ENCODE measurements around the gene TMEM63A. TPM values are rescaled to one million over a fixed set of nuclear protein-coding genes. Genes with fewer than 3 reads are reported as not detected.

Gene TMEM63A
- total and polyA plus RNA-seq, 2 of the 13 experiments (the other 11 are each of a cell fraction or from before 2014, with no cell fraction given) = 23.9 to 53.3 TPM

DNA sequence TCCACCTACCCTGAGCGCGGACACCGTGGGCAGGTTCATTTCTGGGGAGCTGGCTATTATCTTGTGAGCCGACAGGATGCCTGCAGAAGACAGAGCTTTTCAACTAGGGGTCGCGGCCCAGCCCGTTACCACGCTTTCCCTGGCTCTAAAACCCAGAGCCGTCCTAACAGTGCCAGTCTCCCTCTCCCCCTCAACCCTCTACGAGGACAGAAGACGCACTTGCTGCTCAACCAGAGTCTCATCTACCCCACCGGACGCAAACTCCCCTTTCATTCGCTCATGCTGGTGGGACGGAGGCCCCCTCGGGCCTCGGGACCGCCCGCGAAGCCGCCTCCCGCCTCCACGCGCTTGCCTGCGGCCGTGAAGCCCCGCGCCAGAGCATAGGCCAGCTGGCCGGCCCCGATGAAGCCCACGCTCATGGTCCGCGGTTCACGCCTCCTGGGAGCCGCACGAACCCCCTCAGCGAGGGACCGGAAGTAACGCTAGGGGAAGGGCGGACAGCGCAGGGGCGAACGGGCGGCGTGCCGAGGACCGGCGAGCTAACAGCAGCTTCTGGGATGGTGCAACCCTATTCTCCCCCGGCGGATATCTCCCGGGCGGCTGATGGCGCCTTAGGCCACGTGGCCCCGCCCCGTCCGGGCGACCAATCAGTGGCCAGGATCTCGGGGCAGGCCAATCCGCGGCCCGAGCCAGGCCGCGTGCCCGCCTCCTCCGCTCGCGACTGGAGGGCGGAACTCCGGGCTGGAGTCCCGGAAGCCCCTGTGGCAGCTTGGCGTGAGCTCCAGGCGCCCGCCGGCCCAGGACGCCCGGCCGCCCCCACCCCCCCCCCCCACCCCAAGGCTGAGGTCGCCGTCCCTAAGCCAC is 41.7 kb upstream of the TMEM63A start, which contains the start of gene PYCR2 (continued):
- TF ChIP-seq, protein P1, sequence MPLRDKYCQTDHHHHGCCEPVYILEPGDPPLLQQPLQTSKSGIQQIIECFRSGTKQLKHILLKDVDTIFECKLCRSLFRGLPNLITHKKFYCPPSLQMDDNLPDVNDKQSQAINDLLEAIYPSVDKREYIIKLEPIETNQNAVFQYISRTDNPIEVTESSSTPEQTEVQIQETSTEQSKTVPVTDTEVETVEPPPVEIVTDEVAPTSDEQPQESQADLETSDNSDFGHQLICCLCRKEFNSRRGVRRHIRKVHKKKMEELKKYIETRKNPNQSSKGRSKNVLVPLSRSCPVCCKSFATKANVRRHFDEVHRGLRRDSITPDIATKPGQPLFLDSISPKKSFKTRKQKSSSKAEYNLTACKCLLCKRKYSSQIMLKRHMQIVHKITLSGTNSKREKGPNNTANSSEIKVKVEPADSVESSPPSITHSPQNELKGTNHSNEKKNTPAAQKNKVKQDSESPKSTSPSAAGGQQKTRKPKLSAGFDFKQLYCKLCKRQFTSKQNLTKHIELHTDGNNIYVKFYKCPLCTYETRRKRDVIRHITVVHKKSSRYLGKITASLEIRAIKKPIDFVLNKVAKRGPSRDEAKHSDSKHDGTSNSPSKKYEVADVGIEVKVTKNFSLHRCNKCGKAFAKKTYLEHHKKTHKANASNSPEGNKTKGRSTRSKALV (CRISPR knock-in tag; IDR thresholded peaks at IDR 0.05) = 0 out of 2 replicates have a peak, but pooled peaks have one; percentile 45
- TF ChIP-seq RAD51 (IDR thresholded peaks at IDR 0.05; ENCODE audit: borderline replicate concordance) = peak; percentile 53; the same call in 1 of the 2 replicates
- TF ChIP-seq ZBTB21 (CRISPR knock-in tag; IDR thresholded peaks at IDR 0.05) = no peak
- no peak; the same call in 1 of the 2 replicates for TF ChIP-seq ZNF556 (CRISPR knock-in tag; IDR thresholded peaks at IDR 0.05; ENCODE audit: borderline replicate concordance)
- TF ChIP-seq, protein P2, sequence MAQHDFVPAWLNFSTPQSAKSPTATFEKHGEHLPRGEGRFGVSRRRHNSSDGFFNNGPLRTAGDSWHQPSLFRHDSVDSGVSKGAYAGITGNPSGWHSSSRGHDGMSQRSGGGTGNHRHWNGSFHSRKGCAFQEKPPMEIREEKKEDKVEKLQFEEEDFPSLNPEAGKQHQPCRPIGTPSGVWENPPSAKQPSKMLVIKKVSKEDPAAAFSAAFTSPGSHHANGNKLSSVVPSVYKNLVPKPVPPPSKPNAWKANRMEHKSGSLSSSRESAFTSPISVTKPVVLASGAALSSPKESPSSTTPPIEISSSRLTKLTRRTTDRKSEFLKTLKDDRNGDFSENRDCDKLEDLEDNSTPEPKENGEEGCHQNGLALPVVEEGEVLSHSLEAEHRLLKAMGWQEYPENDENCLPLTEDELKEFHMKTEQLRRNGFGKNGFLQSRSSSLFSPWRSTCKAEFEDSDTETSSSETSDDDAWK (CRISPR knock-in tag; IDR thresholded peaks at IDR 0.05) = no peak
- TF ChIP-seq EHMT2 (IDR thresholded peaks at IDR 0.05; ENCODE audit: borderline replicate concordance, low read depth, low read length) = no peak
- no peak; the same call in 1 of the 2 replicates for TF ChIP-seq ZNF850 (CRISPR knock-in tag; conservative IDR thresholded peaks at IDR 0.05)
- TF ChIP-seq, protein P3, sequence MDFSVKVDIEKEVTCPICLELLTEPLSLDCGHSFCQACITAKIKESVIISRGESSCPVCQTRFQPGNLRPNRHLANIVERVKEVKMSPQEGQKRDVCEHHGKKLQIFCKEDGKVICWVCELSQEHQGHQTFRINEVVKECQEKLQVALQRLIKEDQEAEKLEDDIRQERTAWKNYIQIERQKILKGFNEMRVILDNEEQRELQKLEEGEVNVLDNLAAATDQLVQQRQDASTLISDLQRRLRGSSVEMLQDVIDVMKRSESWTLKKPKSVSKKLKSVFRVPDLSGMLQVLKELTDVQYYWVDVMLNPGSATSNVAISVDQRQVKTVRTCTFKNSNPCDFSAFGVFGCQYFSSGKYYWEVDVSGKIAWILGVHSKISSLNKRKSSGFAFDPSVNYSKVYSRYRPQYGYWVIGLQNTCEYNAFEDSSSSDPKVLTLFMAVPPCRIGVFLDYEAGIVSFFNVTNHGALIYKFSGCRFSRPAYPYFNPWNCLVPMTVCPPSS (IDR thresholded peaks at IDR 0.05) = no peak
- TF ChIP-seq ZNF619 (CRISPR knock-in tag; IDR thresholded peaks at IDR 0.05) = no peak
- no peak for TF ChIP-seq SRSF1 (optimal IDR thresholded peaks at IDR 0.05; ENCODE audit: low read depth, low read length)
- TF ChIP-seq HNRNPLL (IDR thresholded peaks at IDR 0.05; ENCODE audit: low read depth, low read length, poor library complexity, severe bottlenecking) = peak; percentile 91
- TF ChIP-seq BRCA1 (CRISPR knock-in tag; IDR thresholded peaks at IDR 0.05) = no peak
- TF ChIP-seq ZNF660 (CRISPR knock-in tag; IDR thresholded peaks at IDR 0.05; ENCODE audit: borderline replicate concordance, low read depth) = no peak
- no peak for TF ChIP-seq TBL1XR1 (IDR thresholded peaks at IDR 0.05; ENCODE audit: borderline replicate concordance, low read length, partially characterized antibody)
- no peak for TF ChIP-seq ZNF367 (CRISPR knock-in tag; IDR thresholded peaks at IDR 0.05; ENCODE audit: borderline replicate concordance)
- TF ChIP-seq WIZ (CRISPR knock-in tag; IDR thresholded peaks at IDR 0.05) = peak; percentile 50; the same call in 1 of the 2 replicates
- no peak for TF ChIP-seq HNRNPL (IDR thresholded peaks at IDR 0.05; ENCODE audit: low read depth, low read length)
- TF ChIP-seq, protein P4, sequence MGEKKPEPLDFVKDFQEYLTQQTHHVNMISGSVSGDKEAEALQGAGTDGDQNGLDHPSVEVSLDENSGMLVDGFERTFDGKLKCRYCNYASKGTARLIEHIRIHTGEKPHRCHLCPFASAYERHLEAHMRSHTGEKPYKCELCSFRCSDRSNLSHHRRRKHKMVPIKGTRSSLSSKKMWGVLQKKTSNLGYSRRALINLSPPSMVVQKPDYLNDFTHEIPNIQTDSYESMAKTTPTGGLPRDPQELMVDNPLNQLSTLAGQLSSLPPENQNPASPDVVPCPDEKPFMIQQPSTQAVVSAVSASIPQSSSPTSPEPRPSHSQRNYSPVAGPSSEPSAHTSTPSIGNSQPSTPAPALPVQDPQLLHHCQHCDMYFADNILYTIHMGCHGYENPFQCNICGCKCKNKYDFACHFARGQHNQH (CRISPR knock-in tag; IDR thresholded peaks at IDR 0.05) = peak; percentile 63; the same call in 1 of the 2 replicates
- TF ChIP-seq, protein P5, sequence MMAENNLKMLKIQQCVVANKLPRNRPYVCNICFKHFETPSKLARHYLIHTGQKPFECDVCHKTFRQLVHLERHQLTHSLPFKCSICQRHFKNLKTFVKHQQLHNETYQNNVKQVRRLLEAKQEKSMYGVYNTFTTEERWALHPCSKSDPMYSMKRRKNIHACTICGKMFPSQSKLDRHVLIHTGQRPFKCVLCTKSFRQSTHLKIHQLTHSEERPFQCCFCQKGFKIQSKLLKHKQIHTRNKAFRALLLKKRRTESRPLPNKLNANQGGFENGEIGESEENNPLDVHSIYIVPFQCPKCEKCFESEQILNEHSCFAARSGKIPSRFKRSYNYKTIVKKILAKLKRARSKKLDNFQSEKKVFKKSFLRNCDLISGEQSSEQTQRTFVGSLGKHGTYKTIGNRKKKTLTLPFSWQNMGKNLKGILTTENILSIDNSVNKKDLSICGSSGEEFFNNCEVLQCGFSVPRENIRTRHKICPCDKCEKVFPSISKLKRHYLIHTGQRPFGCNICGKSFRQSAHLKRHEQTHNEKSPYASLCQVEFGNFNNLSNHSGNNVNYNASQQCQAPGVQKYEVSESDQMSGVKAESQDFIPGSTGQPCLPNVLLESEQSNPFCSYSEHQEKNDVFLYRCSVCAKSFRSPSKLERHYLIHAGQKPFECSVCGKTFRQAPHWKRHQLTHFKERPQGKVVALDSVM (CRISPR knock-in tag; IDR thresholded peaks at IDR 0.05) = no peak
- no peak for TF ChIP-seq TCF7L2 (IDR thresholded peaks at IDR 0.05; ENCODE audit: low read depth, low read length)
- no peak for TF ChIP-seq ZNF567 (CRISPR knock-in tag; IDR thresholded peaks at IDR 0.05; ENCODE audit: borderline replicate concordance)

Data from HepG2 (cell line).